Measurements from ENCODE around the gene ACTL6B. TPM values are rescaled to one million over a fixed set of nuclear protein-coding genes. Genes with fewer than 3 reads are reported as not detected.

The ACTL6B gene
- total and polyA plus RNA-seq, 2 donors (not counting 3 experiments of a cell fraction or from before 2014, with no cell fraction given) = not detected

DNA sequence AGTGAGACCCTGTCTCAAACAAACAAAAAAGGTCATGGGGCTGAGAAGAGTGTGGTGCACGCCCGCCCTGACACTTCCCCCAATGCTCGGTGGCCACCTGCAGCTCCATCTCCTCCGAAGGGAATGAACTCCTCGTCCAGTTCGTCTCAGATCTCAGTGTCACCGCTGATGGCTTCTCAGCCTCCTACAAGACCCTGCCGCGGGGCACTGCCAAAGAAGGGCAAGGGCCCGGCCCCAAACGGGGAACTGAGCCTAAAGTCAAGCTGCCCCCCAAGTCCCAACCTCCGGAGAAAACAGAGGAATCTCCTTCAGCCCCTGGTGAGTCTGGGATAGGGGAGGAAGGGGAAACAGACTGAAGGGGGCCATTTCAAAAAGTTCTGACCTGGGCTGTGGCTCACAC lies 49.9 kb downstream of the ACTL6B start:
- ChIA-PET CTCF (interaction anchor here (1.3 to 1.9 kb wide), 3 partner anchors 18 to 22 kb away, joined by 3 to 5 read pairs (median 3); partner anchors contain the start of gene FBXO24), POLR2A (interaction anchor here (0.7 kb wide), 1 partner anchor 31 kb away, joined by 4 read pairs; no protein-coding TSS in a partner anchor)
- Histone ChIP-seq H3K36me3 (ENCODE audit: control insufficient read depth in 2 of 2, extremely low read depth in 1 of 2, insufficient read depth in 2 of 2, low read length in 2 of 2) (no peaks in the 10 kb centered on the region), H2AFZ (ENCODE audit: low read depth, low read length) (no peak overlapping the region), H4K20me1 (replicated peaks; ENCODE audit: control insufficient read depth, extremely low read depth, insufficient read depth, low read length) (no peaks in the 10 kb centered on the region), H3K9me3 (replicated peaks; ENCODE audit: control insufficient read depth, insufficient read depth, low read length) (no peaks in the 10 kb centered on the region), H3K79me2 (ENCODE audit: control insufficient read depth, insufficient read depth, low read length) (no peaks in the 10 kb centered on the region), H3K27ac (ENCODE audit: insufficient read depth, low read depth, low read length) (no peak overlapping the region), H3K4me3 (replicated peaks in 1 of 3; ENCODE audit: insufficient read depth in 1 of 3, low read depth in 1 of 3, low read length in 3 of 3) (no peak overlapping the region), H3K4me2 (ENCODE audit: insufficient read depth, low read length) (no peak overlapping the region), H3K4me1 (ENCODE audit: control insufficient read depth, extremely low read depth, insufficient read depth, low read length) (peaks cover 25% of the 10 kb centered on the region), H3K27me3 (ENCODE audit: control insufficient read depth in 2 of 2, insufficient read depth in 2 of 2, low read length in 2 of 2) (no peaks in the 10 kb centered on the region), H3K9me1 (replicated peaks; ENCODE audit: control insufficient read depth, extremely low read depth, insufficient read depth, low read length) (no peaks in the 10 kb centered on the region), H3K9ac (replicated peaks; ENCODE audit: extremely low read depth, insufficient read depth, low read length) (no peak overlapping the region)
- intact Hi-C loops (cut with micrococcal nuclease) (no loop called here), dilution Hi-C loops (cut with MboI; ENCODE audit: extremely low pct_ligation_motif_present, low sequenced_read_pairs) (no loop called here)
- TF ChIP-seq, protein P1, sequence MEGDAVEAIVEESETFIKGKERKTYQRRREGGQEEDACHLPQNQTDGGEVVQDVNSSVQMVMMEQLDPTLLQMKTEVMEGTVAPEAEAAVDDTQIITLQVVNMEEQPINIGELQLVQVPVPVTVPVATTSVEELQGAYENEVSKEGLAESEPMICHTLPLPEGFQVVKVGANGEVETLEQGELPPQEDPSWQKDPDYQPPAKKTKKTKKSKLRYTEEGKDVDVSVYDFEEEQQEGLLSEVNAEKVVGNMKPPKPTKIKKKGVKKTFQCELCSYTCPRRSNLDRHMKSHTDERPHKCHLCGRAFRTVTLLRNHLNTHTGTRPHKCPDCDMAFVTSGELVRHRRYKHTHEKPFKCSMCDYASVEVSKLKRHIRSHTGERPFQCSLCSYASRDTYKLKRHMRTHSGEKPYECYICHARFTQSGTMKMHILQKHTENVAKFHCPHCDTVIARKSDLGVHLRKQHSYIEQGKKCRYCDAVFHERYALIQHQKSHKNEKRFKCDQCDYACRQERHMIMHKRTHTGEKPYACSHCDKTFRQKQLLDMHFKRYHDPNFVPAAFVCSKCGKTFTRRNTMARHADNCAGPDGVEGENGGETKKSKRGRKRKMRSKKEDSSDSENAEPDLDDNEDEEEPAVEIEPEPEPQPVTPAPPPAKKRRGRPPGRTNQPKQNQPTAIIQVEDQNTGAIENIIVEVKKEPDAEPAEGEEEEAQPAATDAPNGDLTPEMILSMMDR (IDR thresholded peaks at IDR 0.05; ENCODE audit: extremely low read depth in 1 of 2, insufficient read depth in 1 of 2, low read depth in 1 of 2, low read length in 2 of 2) = no peak
- TF ChIP-seq, protein P2, sequence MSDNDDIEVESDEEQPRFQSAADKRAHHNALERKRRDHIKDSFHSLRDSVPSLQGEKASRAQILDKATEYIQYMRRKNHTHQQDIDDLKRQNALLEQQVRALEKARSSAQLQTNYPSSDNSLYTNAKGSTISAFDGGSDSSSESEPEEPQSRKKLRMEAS (IDR thresholded peaks at IDR 0.05; ENCODE audit: insufficient read depth, insufficient read length) = no peak
- TF ChIP-seq JUN (IDR thresholded peaks at IDR 0.05; ENCODE audit: borderline replicate concordance, insufficient read depth, insufficient read length, low read depth) = no peak
- TF ChIP-seq EZH2 (IDR thresholded peaks at IDR 0.05; ENCODE audit: borderline replicate concordance, low read depth, low read length, severe bottlenecking) = no peak
- TF ChIP-seq MYC (IDR thresholded peaks at IDR 0.05; ENCODE audit: low read depth, low read length) = no peak
- no peak for TF ChIP-seq GATA2 (IDR thresholded peaks at IDR 0.05; ENCODE audit: insufficient read depth, insufficient read length, low read depth, low read length)
- no peak for TF ChIP-seq POLR2AphosphoS5 (IDR thresholded peaks at IDR 0.05; ENCODE audit: insufficient read depth, low read depth, low read length)
- DNase-seq (ENCODE audit: low read depth, low spot score) = no peak
- no TSS peak for BruUV-seq (replicated peaks)
- no peak for FAIRE-seq
